Karpas-422 (cell line): ENCODE measurements around the gene LMCD1. TPM values are rescaled to one million over a fixed set of nuclear protein-coding genes. Genes with fewer than 3 reads are reported as not detected.

Experiments used
- DNase-seq: peaks from one replicate; pipeline ENCODE4 v3.0.0-alpha.2; 2015
- H2AFZ ChIP-seq: fragments of 200-600 bp; sonication (generic); 2 replicates; pipeline ENCODE4 v1.6.1; 2014; ENCODE audit warnings: antibody characterized with exemption, low read length, mixed read lengths
- H3K27ac ChIP-seq: fragments of 200-600 bp; sonication (generic); 2 replicates; pipeline ENCODE4 v1.5.1; 2014; ENCODE audit warnings: mild to moderate bottlenecking, low read length, moderate library complexity
- H3K27me3 ChIP-seq: fragments of 200-600 bp; sonication (generic); 2 replicates; pipeline ENCODE4 v1.6.1; 2014; ENCODE audit warnings: low read length, mixed read lengths
- H3K36me3 ChIP-seq: fragments of 200-600 bp; sonication (generic); 2 replicates; pipeline ENCODE4 v1.6.1; 2014; ENCODE audit warnings: low read length, mixed read lengths; ENCODE audit not compliant: insufficient read depth
- H3K4me1 ChIP-seq: fragments of 200-600 bp; sonication (generic); 2 replicates; pipeline ENCODE4 v1.6.1; 2014; ENCODE audit warnings: mild to moderate bottlenecking, low read length, mixed read lengths
- H3K4me2 ChIP-seq: fragments of 200-600 bp; sonication (generic); 2 replicates; pipeline ENCODE4 v1.6.1; 2014; ENCODE audit warnings: low read length, low read depth, mild to moderate bottlenecking; ENCODE audit not compliant: poor library complexity, severe bottlenecking
- H3K4me3 ChIP-seq: fragments of 200-600 bp; sonication (generic); 2 replicates; pipeline ENCODE4 v1.5.1; 2014; ENCODE audit warnings: mild to moderate bottlenecking, antibody characterized with exemption, low read length, mixed read lengths
- H3K79me2 ChIP-seq: fragments of 200-600 bp; sonication (generic); 2 replicates; pipeline ENCODE4 v1.6.1; 2014; ENCODE audit warnings: mild to moderate bottlenecking, low read length, mixed read lengths
- H3K9ac ChIP-seq: fragments of 200-600 bp; sonication (generic); 2 replicates; pipeline ENCODE4 v1.6.0; 2014; ENCODE audit warnings: low read length
- H3K9me2 ChIP-seq: fragments of 200-600 bp; sonication (generic), shearing (Covaris generic); replicated peaks from 2 replicates; pipeline ENCODE4 v1.6.0; 2014; ENCODE audit warnings: mild to moderate bottlenecking, low read length, moderate library complexity; ENCODE audit not compliant: insufficient read depth
- H3K9me3 ChIP-seq: fragments of 300-700, 200-600 bp; sonication (generic); 2 replicates; pipeline ENCODE4 v1.6.1; 2014; ENCODE audit warnings: low read length, mixed read lengths
- H4K20me1 ChIP-seq: fragments of 200-600 bp; sonication (generic); 2 replicates; pipeline ENCODE4 v1.6.1; 2014; ENCODE audit warnings: mild to moderate bottlenecking, antibody characterized with exemption, low read length, low read depth; ENCODE audit not compliant: insufficient read depth
- total RNA-seq: library from RNA; depleted of rRNA; stranded (reverse); fragments of >200 nt; shearing (Covaris generic); gene quantifications from 2 replicates; pipeline ENCODE4 v1.2.3, GENCODE V29; 2014; ENCODE audit warnings: low replicate concordance; rRNA removed

Gene LMCD1
- total RNA-seq, 1 experiment from 2014 or later, result not detected

DNA sequence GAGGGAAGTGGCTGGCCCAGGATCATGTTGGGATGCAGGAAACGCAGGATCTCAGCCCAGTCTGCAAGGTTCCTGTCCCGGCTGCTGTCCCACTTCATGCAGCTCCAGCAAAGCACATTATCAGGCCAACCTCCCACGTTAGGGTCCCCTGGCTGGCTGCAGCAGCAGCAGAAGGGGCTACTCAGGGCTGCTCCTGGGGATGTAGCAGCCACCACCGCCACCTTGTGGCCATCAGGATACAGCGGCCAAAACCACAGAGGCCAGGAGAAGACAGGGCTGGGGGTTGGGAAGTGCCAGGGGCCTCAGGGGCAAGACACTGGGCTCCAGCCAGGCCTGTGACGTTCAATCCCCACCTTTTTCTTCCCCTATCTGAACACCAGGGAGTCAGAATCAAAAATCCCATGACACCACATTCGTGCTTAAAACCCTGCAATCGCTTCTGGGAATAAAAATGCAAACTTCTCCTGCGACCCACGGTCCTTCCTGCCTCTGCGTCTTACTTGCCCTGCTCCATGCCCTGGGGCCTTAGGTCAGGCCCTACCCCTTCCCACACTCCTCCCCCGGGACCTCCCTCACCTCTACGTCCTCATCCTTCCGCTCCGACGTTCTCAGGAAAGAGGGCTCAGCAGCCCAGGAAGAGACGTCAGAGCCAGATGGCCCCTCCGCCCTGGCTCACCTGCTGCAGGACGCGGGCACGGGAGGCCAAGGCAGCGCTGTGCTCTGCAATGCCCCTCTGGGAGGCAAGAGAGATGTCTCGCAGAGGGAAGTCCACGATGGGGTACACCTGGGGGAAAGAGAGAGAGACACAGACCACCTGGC lies 121.5 kb downstream of the LMCD1 start:
- Histone ChIP-seq H3K27me3 (no peaks in the 10 kb centered on the region), H3K79me2 (no peaks in the 10 kb centered on the region), H3K9ac (no peak overlapping the region), H3K9me2 (no peaks in the 10 kb centered on the region), H3K4me2 (no peak overlapping the region), H3K27ac (no peak overlapping the region), H3K9me3 (no peaks in the 10 kb centered on the region), H3K4me3 (no peak overlapping the region), H2AFZ (no peak overlapping the region), H3K36me3 (no peaks in the 10 kb centered on the region), H3K4me1 (no peaks in the 10 kb centered on the region), H4K20me1 (no peaks in the 10 kb centered on the region)
- DNase-seq, result peak; percentile 83

DNA sequence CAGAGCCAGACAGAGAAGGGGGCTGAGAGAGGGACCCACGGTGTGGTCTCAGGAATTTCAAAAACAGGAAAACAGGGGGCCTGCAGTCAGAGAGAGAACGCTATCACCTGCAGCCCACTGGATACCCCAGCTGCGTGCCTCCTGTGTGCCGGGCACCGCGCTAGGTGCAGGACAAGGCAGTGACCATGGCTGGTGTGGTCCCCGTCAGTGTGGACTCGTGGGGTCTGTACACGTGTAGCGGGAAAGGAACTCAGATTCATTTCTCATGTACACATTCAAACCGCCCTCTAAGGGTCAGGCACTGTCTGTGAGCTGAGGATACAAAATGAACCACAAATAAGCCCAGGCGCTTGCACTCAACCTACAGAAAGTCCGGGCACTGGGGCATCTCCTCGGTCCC lies 122.1 kb downstream of the LMCD1 start:
- Histone ChIP-seq H3K9me2 (no peaks in the 10 kb centered on the region), H3K4me1 (no peaks in the 10 kb centered on the region), H3K9ac (no peak overlapping the region), H3K36me3 (no peaks in the 10 kb centered on the region), H3K9me3 (no peaks in the 10 kb centered on the region), H4K20me1 (no peaks in the 10 kb centered on the region), H3K27me3 (no peaks in the 10 kb centered on the region), H3K4me2 (no peak overlapping the region), H3K4me3 (no peak overlapping the region), H2AFZ (no peak overlapping the region), H3K27ac (no peak overlapping the region), H3K79me2 (no peaks in the 10 kb centered on the region)
- DNase-seq, result no peak

Other genes with a start within 250 kb of the LMCD1 start
- 0.22 and 0.90 TPM in 2 replicates for gene SSUH2, start 143.0 kb downstream of the LMCD1 start, total RNA-seq
- not detected in 2 replicates for gene CAV3, start 232.0 kb downstream of the LMCD1 start, total RNA-seq